ENCODE measurements around the gene B3GALT4. TPM values are rescaled to one million over a fixed set of nuclear protein-coding genes. Genes with fewer than 3 reads are reported as not detected.

B3GALT4 gene
- total and polyA plus RNA-seq, 2 of the 13 experiments (the other 11 are each of a cell fraction or from before 2014, with no cell fraction given) = 0.04 to 0.27 TPM

GRCh38 chr6:33279971-33280511, 3.1 kb downstream of the B3GALT4 start (continued):
- TF ChIP-seq PHF21A (CRISPR knock-in tag; IDR thresholded peaks at IDR 0.05) = no peak
- peak; percentile 62 for TF ChIP-seq GATAD1 (CRISPR knock-in tag; IDR thresholded peaks at IDR 0.05)
- no peak for TF ChIP-seq NFIB (CRISPR knock-in tag; IDR thresholded peaks at IDR 0.05; ENCODE audit: borderline replicate concordance)
- TF ChIP-seq SOX5 (CRISPR knock-in tag; IDR thresholded peaks at IDR 0.05; ENCODE audit: borderline replicate concordance) = 0 out of 2 replicates have a peak, but pooled peaks have one; percentile 10
- no peak for TF ChIP-seq SP1 (IDR thresholded peaks at IDR 0.05)
- TF ChIP-seq SP1 (CRISPR knock-in tag; IDR thresholded peaks at IDR 0.05) = peak; percentile 33; the same call in 1 of the 2 replicates
- no peak for TF ChIP-seq ZNF550 (CRISPR knock-in tag; IDR thresholded peaks at IDR 0.05; ENCODE audit: borderline replicate concordance)
- 0 out of 2 replicates have a peak, but pooled peaks have one; percentile 68 for TF ChIP-seq KDM3A (CRISPR knock-in tag; IDR thresholded peaks at IDR 0.05; ENCODE audit: low read depth)
- TF ChIP-seq, protein P1, sequence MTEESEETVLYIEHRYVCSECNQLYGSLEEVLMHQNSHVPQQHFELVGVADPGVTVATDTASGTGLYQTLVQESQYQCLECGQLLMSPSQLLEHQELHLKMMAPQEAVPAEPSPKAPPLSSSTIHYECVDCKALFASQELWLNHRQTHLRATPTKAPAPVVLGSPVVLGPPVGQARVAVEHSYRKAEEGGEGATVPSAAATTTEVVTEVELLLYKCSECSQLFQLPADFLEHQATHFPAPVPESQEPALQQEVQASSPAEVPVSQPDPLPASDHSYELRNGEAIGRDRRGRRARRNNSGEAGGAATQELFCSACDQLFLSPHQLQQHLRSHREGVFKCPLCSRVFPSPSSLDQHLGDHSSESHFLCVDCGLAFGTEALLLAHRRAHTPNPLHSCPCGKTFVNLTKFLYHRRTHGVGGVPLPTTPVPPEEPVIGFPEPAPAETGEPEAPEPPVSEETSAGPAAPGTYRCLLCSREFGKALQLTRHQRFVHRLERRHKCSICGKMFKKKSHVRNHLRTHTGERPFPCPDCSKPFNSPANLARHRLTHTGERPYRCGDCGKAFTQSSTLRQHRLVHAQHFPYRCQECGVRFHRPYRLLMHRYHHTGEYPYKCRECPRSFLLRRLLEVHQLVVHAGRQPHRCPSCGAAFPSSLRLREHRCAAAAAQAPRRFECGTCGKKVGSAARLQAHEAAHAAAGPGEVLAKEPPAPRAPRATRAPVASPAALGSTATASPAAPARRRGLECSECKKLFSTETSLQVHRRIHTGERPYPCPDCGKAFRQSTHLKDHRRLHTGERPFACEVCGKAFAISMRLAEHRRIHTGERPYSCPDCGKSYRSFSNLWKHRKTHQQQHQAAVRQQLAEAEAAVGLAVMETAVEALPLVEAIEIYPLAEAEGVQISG (CRISPR knock-in tag; IDR thresholded peaks at IDR 0.05) = peak; percentile 31
- TF ChIP-seq ZNF501 (CRISPR knock-in tag; IDR thresholded peaks at IDR 0.05) = 0 out of 2 replicates have a peak, but pooled peaks have one; percentile 40
- TF ChIP-seq ZBTB25 (CRISPR knock-in tag; IDR thresholded peaks at IDR 0.05) = no peak
- no peak for TF ChIP-seq ZSCAN31 (CRISPR knock-in tag; IDR thresholded peaks at IDR 0.05; ENCODE audit: low read depth)
- TF ChIP-seq ZBTB1 (CRISPR knock-in tag; IDR thresholded peaks at IDR 0.05; ENCODE audit: borderline replicate concordance) = no peak
- no peak for TF ChIP-seq NCOA5 (CRISPR knock-in tag; IDR thresholded peaks at IDR 0.05)
- TF ChIP-seq, protein P2, sequence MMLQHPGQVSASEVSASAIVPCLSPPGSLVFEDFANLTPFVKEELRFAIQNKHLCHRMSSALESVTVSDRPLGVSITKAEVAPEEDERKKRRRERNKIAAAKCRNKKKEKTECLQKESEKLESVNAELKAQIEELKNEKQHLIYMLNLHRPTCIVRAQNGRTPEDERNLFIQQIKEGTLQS (CRISPR knock-in tag; IDR thresholded peaks at IDR 0.05) = no peak
- TF ChIP-seq ELF1 (CRISPR knock-in tag; IDR thresholded peaks at IDR 0.05) = peak; percentile 58; the same call in 1 of the 2 replicates
- TF ChIP-seq ZBTB4 (CRISPR knock-in tag; IDR thresholded peaks at IDR 0.05; ENCODE audit: borderline replicate concordance) = peak; percentile 9; the same call in 1 of the 2 replicates
- TF ChIP-seq MLX (CRISPR knock-in tag; IDR thresholded peaks at IDR 0.05) = no peak
- TF ChIP-seq HCFC1 (IDR thresholded peaks at IDR 0.05; ENCODE audit: low read depth, low read length) = 0 out of 2 replicates have a peak, but pooled peaks have one; percentile 23
- TF ChIP-seq NR2C2 (CRISPR knock-in tag; IDR thresholded peaks at IDR 0.05; ENCODE audit: borderline replicate concordance) = peak; percentile 60; the same call in 1 of the 2 replicates
- no peak for TF ChIP-seq FOSL1 (CRISPR knock-in tag; IDR thresholded peaks at IDR 0.05; ENCODE audit: borderline replicate concordance)
